IPS-18a (cell line): Measurements from ENCODE around the gene SLC13A4.

Source experiments
- H3K27ac ChIP-seq: one replicate; pipeline ENCODE4 v1.5.1; 2013; ENCODE audit warnings: low read length
- H3K27me3 ChIP-seq: one replicate; pipeline ENCODE4 v1.6.1; 2013; ENCODE audit warnings: mild to moderate bottlenecking, low read length; ENCODE audit not compliant: control insufficient read depth, insufficient read depth
- H3K36me3 ChIP-seq: one replicate; pipeline ENCODE4 v1.6.1; 2013; ENCODE audit warnings: low read depth, low read length; ENCODE audit not compliant: control insufficient read depth
- H3K4me1 ChIP-seq: one replicate; pipeline ENCODE4 v1.6.1; 2013; ENCODE audit warnings: low read depth, low read length; ENCODE audit not compliant: control insufficient read depth
- H3K4me3 ChIP-seq: one replicate; pipeline ENCODE4 v1.5.1; 2013; ENCODE audit warnings: low read length
- H3K9ac ChIP-seq: one replicate; pipeline ENCODE4 v1.6.1; 2013; ENCODE audit warnings: mild to moderate bottlenecking, low read length, moderate library complexity
- H3K9me3 ChIP-seq: one replicate; pipeline ENCODE4 v1.6.1; 2013; ENCODE audit warnings: low read depth, low read length; ENCODE audit not compliant: control insufficient read depth

The SLC13A4 gene

GRCh38 chr7:135715055-135715522, 12.9 kb downstream of the SLC13A4 start:
- Histone ChIP-seq H3K4me1 (peaks cover 5% of the 10 kb centered on the region), H3K4me3 (no peak overlapping the region), H3K27me3 (no peaks in the 10 kb centered on the region), H3K27ac (no peak overlapping the region), H3K9me3 (no peaks in the 10 kb centered on the region), H3K9ac (no peak overlapping the region), H3K36me3 (no peaks in the 10 kb centered on the region)

DNA sequence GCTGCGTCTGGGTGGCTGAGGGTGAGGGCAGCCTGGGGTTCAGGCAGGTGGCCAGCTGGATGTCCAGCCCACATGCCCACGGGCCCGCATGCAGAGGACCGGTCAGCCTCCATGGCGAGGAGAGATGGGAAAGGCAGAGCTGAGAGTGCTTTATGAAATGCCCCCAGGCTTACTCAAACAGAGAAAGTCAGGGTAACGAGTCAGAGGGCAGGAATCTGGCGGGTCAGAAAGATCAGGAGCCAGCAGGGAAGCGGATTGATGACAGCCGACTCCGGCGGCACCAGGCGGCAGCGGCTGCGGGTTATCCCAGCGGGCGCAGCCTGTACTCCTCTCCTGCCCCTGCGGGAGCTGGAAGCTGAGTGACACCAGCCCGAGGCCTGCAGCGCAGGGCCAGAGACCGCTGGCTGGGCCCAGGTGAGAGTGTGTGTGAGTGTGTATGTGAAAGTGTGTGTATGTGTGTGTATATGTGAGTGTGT, 13.4 kb downstream of the SLC13A4 start:
- Histone ChIP-seq H3K27ac (no peak overlapping the region), H3K9ac (no peak overlapping the region), H3K4me3 (no peak overlapping the region)

GRCh38 chr7:135713836-135714470, 14.0 kb downstream of the SLC13A4 start:
- Histone ChIP-seq H3K9ac (no peak overlapping the region), H3K4me1 (peaks cover 5% of the 10 kb centered on the region), H3K27ac (no peak overlapping the region), H3K36me3 (no peaks in the 10 kb centered on the region), H3K9me3 (no peaks in the 10 kb centered on the region), H3K4me3 (no peak overlapping the region), H3K27me3 (no peaks in the 10 kb centered on the region)

More for the DNA sequence above, 13.4 kb downstream of the SLC13A4 start:
- Histone ChIP-seq H3K4me1 (peaks cover 5% of the 10 kb centered on the region), H3K9me3 (no peaks in the 10 kb centered on the region), H3K36me3 (no peaks in the 10 kb centered on the region), H3K27me3 (no peaks in the 10 kb centered on the region)

DNA sequence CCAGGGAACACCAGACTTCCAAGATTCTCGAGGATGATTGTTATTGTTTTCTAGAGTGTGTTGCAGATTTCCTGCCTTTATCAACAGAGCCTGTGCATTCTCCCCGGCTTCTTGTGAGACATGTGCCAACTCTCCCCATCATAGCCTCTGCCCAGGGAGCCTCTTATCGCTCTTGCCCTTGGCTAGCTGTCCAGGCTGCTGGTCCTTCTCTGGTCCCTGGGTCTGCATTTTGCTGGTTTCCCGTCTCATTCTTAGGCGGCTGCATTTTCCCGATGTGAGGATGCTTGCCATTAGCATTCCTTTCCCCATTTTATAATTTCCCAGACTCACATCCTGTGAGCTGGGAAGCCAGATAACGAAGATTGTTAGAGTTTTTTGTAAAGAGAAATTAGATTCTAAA, 15.2 kb downstream of the SLC13A4 start:
- no peaks in the 10 kb centered on the region for H3K9me3 ChIP-seq
- H3K27me3 ChIP-seq, result no peaks in the 10 kb centered on the region
- H3K4me1 ChIP-seq, result peaks cover 5% of the 10 kb centered on the region
- no peak overlapping the region for H3K27ac ChIP-seq
- no peaks in the 10 kb centered on the region for H3K36me3 ChIP-seq
- no peak overlapping the region for H3K4me3 ChIP-seq
- no peak overlapping the region for H3K9ac ChIP-seq

GRCh38 chr7:135712182-135712782, 15.7 kb downstream of the SLC13A4 start:
- H3K9me3 ChIP-seq, result no peaks in the 10 kb centered on the region
- peaks cover 5% of the 10 kb centered on the region for H3K4me1 ChIP-seq
- no peak overlapping the region for H3K4me3 ChIP-seq
- H3K27me3 ChIP-seq, result no peaks in the 10 kb centered on the region
- H3K27ac ChIP-seq, result no peak overlapping the region
- no peak overlapping the region for H3K9ac ChIP-seq
- H3K36me3 ChIP-seq, result no peaks in the 10 kb centered on the region

DNA sequence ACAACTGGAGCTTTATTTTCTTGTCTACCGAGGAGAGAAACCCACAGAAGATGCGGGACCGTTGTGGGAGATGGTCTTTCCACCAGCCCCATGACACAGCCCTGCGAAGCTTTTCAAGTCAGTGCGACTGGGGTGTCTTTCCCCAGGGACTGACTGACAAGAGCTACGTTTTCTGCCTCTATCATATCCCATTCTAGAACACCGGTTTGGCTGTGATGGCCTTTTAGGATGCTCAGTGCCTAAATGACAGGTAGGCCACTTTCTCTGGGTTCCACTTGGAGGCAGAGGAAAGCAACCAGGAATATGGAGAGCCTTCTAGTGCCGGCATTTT, 16.9 kb downstream of the SLC13A4 start:
- Histone ChIP-seq H3K4me3 (no peak overlapping the region), H3K36me3 (no peaks in the 10 kb centered on the region), H3K4me1 (peaks cover 5% of the 10 kb centered on the region), H3K9ac (no peak overlapping the region), H3K9me3 (no peaks in the 10 kb centered on the region), H3K27ac (no peak overlapping the region), H3K27me3 (no peaks in the 10 kb centered on the region)

GRCh38 chr7:135710417-135711138, 17.4 kb downstream of the SLC13A4 start:
- Histone ChIP-seq H3K27ac (no peak overlapping the region), H3K36me3 (no peaks in the 10 kb centered on the region), H3K27me3 (no peaks in the 10 kb centered on the region), H3K4me1 (peaks cover 5% of the 10 kb centered on the region), H3K9ac (no peak overlapping the region), H3K9me3 (no peaks in the 10 kb centered on the region), H3K4me3 (peak overlapping the region; percentile 14)

GRCh38 chr7:135709508-135709907, 18.5 kb downstream of the SLC13A4 start:
- Histone ChIP-seq H3K36me3 (no peaks in the 10 kb centered on the region), H3K9me3 (no peaks in the 10 kb centered on the region), H3K9ac (no peak overlapping the region), H3K4me1 (peaks cover 5% of the 10 kb centered on the region), H3K27ac (no peak overlapping the region), H3K27me3 (no peaks in the 10 kb centered on the region), H3K4me3 (no peak overlapping the region)

GRCh38 chr7:135708041-135708440, 19.9 kb downstream of the SLC13A4 start:
- Histone ChIP-seq H3K36me3 (no peaks in the 10 kb centered on the region), H3K9me3 (no peaks in the 10 kb centered on the region), H3K4me1 (peaks cover 5% of the 10 kb centered on the region), H3K27ac (no peak overlapping the region), H3K27me3 (no peaks in the 10 kb centered on the region), H3K4me3 (no peak overlapping the region), H3K9ac (no peak overlapping the region)

GRCh38 chr7:135707570-135707966, 20.4 kb downstream of the SLC13A4 start:
- Histone ChIP-seq H3K4me1 (peaks cover 5% of the 10 kb centered on the region), H3K36me3 (no peaks in the 10 kb centered on the region), H3K9ac (no peak overlapping the region), H3K27me3 (no peaks in the 10 kb centered on the region), H3K27ac (no peak overlapping the region), H3K9me3 (no peaks in the 10 kb centered on the region), H3K4me3 (no peak overlapping the region)

- no peaks in the 10 kb centered on the region for H3K9me3 ChIP-seq
- H3K4me1 ChIP-seq, result peaks cover 5% of the 10 kb centered on the region
- H3K9ac ChIP-seq, result no peak overlapping the region
- no peaks in the 10 kb centered on the region for H3K27me3 ChIP-seq
- H3K36me3 ChIP-seq, result no peaks in the 10 kb centered on the region
- H3K27ac ChIP-seq, result no peak overlapping the region
- H3K4me3 ChIP-seq, result no peak overlapping the region
These were observed 21.0 kb downstream of the SLC13A4 start for GRCh38 chr7:135706858-135707569.
